Measurements from ENCODE around the gene ANGEL2.

ANGEL2 gene

DNA sequence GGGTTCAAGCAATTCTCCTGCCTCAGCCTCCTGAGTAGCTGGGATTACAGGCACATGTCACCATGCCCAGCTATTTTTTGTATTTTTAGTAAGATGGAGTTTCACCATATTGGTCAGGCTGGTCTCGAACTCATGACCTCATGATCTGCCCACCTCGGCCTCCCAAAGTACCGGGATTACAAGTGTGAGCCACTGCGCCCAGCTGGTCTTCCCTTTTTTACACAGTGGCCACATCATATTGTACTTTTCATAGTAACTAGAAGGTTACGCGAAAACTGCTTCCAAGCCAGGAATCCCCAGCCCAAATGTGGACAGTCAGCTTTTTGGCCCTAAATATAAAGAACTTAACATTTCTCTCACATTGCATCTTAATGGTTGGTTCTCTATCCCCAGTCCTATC, 61.2 kb downstream of the ANGEL2 start:
- in situ Hi-C loops (cut with MboI; ENCODE audit: low sequenced_read_pairs): no loop called here

GRCh38 chr1:212953321-212953720, 62.3 kb downstream of the ANGEL2 start:
- in situ Hi-C loops (cut with MboI; ENCODE audit: low sequenced_read_pairs): no loop called here

- in situ Hi-C loops (cut with MboI; ENCODE audit: low sequenced_read_pairs): no loop called here
Measured at GRCh38 chr1:212952641-212952976, 63.1 kb downstream of the ANGEL2 start.

- in situ Hi-C loops (cut with MboI; ENCODE audit: low sequenced_read_pairs): no loop called here
Measured at GRCh38 chr1:212951947-212952640, 63.6 kb downstream of the ANGEL2 start.

DNA sequence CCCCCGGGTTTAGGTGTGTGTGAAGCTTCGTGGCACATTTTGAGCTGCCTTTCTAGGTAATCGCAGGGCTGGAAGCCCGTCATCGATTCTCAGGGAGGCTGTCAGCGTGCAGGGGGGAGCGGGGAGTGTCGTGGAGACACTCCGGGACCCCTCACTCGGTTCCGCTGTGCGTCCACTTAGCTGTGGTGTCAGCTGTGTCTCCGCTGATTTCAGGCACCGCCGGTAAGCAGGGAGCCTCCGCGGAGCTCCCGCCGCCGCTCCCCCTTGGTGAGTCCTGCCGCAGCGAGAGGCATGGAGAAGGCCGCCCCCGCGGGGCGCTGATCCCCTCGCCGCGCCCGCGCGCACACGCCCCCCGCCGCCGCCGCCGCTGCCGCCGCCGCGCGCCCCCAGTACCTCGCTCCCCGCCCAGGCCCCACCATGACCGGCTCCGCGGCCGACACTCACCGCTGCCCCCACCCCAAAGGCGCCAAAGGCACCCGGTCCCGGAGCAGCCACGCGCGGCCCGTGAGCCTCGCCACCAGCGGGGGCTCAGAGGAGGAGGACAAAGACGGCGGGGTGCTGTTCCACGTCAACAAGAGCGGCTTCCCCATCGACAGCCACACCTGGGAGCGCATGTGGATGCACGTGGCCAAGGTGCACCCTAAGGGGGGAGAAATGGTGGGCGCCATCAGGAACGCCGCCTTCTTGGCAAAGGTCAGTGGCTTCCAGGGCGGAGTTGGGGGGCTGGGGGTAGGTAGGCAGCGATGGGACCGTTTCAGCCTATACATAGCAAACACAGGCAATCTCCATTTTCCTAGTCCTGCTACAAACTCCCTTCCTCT, 64.3 kb downstream of the ANGEL2 start:
- in situ Hi-C loops (cut with MboI; ENCODE audit: low sequenced_read_pairs): no loop called here

DNA sequence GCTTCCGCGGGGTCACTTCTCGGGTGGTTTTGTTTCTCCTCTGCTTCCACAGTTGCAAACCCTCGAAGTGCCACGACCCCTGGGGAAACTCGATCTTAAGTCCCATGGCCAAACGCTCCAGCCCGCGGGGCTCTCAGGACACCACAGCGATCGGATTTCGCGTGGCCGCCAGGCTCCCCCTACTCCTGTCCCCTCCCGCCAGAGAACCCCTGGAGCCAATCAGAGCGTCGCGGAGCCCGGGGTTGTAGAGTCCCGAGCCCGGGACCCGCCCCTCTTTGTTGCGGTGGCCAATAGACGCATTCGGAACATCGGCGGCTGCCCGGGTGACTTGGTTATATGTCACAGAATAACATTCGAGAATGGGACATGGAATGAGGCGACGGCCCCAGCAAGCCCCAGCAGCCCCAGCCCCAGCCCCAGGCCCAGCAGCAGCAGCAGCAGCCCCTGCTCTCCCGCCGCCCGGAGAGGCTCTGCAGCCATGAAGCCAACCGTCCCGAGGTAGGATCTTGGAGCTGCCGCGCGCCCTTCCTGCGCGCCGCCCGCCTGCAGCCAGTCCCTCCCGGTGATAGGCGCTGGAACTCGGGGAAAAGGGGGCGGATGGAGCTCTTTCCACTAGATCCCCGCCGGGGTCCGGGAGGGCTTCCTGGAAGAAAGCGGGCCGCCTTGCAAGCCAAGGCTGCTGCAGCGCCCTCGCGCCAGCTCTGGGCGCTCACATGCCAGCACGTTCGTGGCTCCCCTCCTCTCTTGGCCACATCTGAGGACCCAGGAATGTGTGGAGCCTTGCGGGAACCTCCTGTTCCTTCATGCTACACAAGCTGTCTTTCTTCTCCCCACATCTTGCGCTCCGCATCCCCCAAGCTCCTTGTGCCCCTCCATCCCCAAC, 65.2 kb downstream of the ANGEL2 start, which contains the start of gene VASH2:
VASH2 (plus strand) TSS at position 299 of the 883 bp plus-strand sequence. CDS start 1,002 bp downstream, outside the sequence.
- in situ Hi-C loops (cut with MboI; ENCODE audit: low sequenced_read_pairs): no loop called here

GRCh38 chr1:212949771-212950170, 65.9 kb downstream of the ANGEL2 start:
- in situ Hi-C loops (cut with MboI; ENCODE audit: low sequenced_read_pairs): no loop called here

DNA sequence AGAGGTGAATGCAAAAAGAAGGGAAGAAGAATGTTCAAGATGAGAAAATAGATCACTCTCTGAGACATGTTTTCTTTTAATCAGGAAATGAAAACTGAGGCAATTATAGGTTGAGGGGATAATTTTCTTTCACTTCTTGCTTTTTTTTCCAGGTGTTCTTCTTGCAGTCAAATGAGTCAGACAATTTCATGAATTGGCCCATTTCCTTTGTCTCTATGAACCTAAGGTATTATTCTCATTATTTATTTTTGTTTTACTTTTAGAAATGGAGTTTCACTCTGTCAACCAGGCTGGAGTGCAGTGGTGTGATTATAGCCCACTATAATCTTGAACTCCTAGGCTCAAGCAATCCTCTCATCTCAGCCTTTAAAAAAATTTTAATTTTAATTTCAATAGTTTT, 68.8 kb downstream of the ANGEL2 start:
- in situ Hi-C loops (cut with MboI; ENCODE audit: low sequenced_read_pairs): no loop called here

GRCh38 chr1:212945463-212946160, 70.1 kb downstream of the ANGEL2 start:
- in situ Hi-C loops (cut with MboI; ENCODE audit: low sequenced_read_pairs): no loop called here

GRCh38 chr1:212945056-212945455, 70.6 kb downstream of the ANGEL2 start:
- in situ Hi-C loops (cut with MboI; ENCODE audit: low sequenced_read_pairs): no loop called here

- in situ Hi-C loops (cut with MboI; ENCODE audit: low sequenced_read_pairs): no loop called here
Measured at GRCh38 chr1:212944229-212944901, 71.3 kb downstream of the ANGEL2 start.

GRCh38 chr1:212943393-212943710, 72.3 kb downstream of the ANGEL2 start:
- in situ Hi-C loops (cut with MboI; ENCODE audit: low sequenced_read_pairs): no loop called here

GRCh38 chr1:212942679-212943392, 72.8 kb downstream of the ANGEL2 start:
- in situ Hi-C loops (cut with MboI; ENCODE audit: low sequenced_read_pairs): no loop called here

Measured in HL-60/S4 treated with phorbol 12-myristate 13-acetate at 8.2 ng/mL for 4 days and 3 days (cell line).